Endothelial cell (in vitro differentiated cells): Measurements from ENCODE around the gene MET. TPM values are rescaled to one million over a fixed set of nuclear protein-coding genes. Genes with fewer than 3 reads are reported as not detected.
A peak's percentile ranks its signal among the peaks of the same experiment; 100 is the strongest.

ENCODE experiments used
- DNase-seq: peaks from one replicate; pipeline ENCODE4 v3.0.0; 2021; ENCODE audit warnings: low spot score
- H3K27ac Mint-ChIP-seq: one replicate; pipeline ENCODE4 v1.8.0; 2021; ENCODE audit warnings: mixed read lengths, inconsistent platforms; ENCODE audit not compliant: unreplicated experiment
- H3K27me3 Mint-ChIP-seq: one replicate; pipeline ENCODE4 v1.8.0; 2021; ENCODE audit warnings: mild to moderate bottlenecking, moderate library complexity, mixed read lengths, inconsistent platforms; ENCODE audit not compliant: unreplicated experiment
- H3K36me3 Mint-ChIP-seq: one replicate; pipeline ENCODE4 v1.8.0; 2021; ENCODE audit warnings: mild to moderate bottlenecking, low read depth, mixed read lengths, inconsistent platforms; ENCODE audit not compliant: unreplicated experiment
- H3K4me1 Mint-ChIP-seq: one replicate; pipeline ENCODE4 v1.8.0; 2021; ENCODE audit warnings: mild to moderate bottlenecking, mixed read lengths, inconsistent platforms; ENCODE audit not compliant: unreplicated experiment
- H3K4me3 Mint-ChIP-seq: one replicate; pipeline ENCODE4 v1.8.0; 2021; ENCODE audit warnings: mild to moderate bottlenecking, mixed read lengths, inconsistent platforms; ENCODE audit not compliant: unreplicated experiment
- H3K9me3 Mint-ChIP-seq: one replicate; pipeline ENCODE4 v1.8.0; 2021; ENCODE audit warnings: mixed read lengths, inconsistent platforms; ENCODE audit not compliant: unreplicated experiment
- total RNA-seq: library from RNA; stranded (reverse); fragmentation: NEBNext Ultra II Directional; extraction: Animal tissue kit (Norgen Biotek cat#: 25700); gene quantifications from one replicate; pipeline ENCODE4 v1.2.1, GENCODE V29; 2021; ENCODE audit not compliant: unreplicated experiment
- TF ChIP-seq, protein P1 (sequence below): fragments of 200-600 bp; sonication (generic); IDR thresholded peaks from one replicate; pipeline ENCODE4 v1.5.0; 2021; ENCODE audit warnings: antibody characterized with exemption; ENCODE audit not compliant: unreplicated experiment

The MET gene
- total RNA-seq, 1 donor from 2014 or later = 35.1 TPM

DNA sequence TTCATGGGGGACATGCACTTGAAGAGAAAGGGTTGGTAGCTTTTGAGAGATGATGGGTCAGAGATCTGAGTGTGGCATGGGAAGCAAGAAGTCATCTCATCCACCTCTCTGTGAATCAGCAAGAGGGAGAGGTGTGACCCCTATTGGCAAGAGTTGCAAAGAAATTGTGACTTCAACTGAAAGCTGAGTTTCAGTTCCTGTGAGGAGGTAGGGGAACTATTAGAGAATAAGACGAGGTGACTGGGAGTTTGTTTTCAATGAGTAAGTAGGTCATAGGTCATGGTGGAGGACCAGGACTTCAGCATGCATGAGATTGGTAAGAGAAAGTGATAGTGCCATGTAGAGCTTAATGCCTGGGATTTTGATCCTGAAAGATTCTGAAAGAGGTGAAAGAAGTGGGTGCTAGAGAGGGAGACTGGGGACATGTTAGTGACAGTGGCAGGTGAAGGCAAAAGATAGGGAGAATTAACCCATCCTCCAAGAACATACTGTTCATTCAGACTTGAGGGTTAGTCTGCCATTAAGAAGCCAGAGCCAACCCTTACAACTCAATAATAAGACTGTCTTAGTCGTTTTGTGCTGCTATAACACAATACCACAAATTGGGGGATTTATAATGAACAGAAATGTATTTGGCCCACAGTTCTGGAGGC, 114.9 kb downstream of the MET start:
- no peak overlapping the region for H3K4me3 Mint-ChIP-seq
- H3K9me3 Mint-ChIP-seq = no peaks in the 10 kb centered on the region
- peak; percentile 18 for DNase-seq
- TF ChIP-seq, protein P1, sequence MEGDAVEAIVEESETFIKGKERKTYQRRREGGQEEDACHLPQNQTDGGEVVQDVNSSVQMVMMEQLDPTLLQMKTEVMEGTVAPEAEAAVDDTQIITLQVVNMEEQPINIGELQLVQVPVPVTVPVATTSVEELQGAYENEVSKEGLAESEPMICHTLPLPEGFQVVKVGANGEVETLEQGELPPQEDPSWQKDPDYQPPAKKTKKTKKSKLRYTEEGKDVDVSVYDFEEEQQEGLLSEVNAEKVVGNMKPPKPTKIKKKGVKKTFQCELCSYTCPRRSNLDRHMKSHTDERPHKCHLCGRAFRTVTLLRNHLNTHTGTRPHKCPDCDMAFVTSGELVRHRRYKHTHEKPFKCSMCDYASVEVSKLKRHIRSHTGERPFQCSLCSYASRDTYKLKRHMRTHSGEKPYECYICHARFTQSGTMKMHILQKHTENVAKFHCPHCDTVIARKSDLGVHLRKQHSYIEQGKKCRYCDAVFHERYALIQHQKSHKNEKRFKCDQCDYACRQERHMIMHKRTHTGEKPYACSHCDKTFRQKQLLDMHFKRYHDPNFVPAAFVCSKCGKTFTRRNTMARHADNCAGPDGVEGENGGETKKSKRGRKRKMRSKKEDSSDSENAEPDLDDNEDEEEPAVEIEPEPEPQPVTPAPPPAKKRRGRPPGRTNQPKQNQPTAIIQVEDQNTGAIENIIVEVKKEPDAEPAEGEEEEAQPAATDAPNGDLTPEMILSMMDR = no peak
- H3K4me1 Mint-ChIP-seq = peaks cover 9% of the 10 kb centered on the region
- H3K27me3 Mint-ChIP-seq = peaks cover 3% of the 10 kb centered on the region
- H3K27ac Mint-ChIP-seq = no peak overlapping the region
- H3K36me3 Mint-ChIP-seq = peaks cover 7% of the 10 kb centered on the region

- DNase-seq = no peak
- H3K4me1 Mint-ChIP-seq = peaks cover 16% of the 10 kb centered on the region
- H3K9me3 Mint-ChIP-seq = no peaks in the 10 kb centered on the region
- H3K27me3 Mint-ChIP-seq = peaks cover 3% of the 10 kb centered on the region
- H3K4me3 Mint-ChIP-seq = no peak overlapping the region
- TF ChIP-seq, protein P1 = no peak
- no peak overlapping the region for H3K27ac Mint-ChIP-seq
- peaks cover 7% of the 10 kb centered on the region for H3K36me3 Mint-ChIP-seq
Observed at GRCh38 chr7:116787881-116788280, 115.9 kb downstream of the MET start.

- Mint-ChIP-seq H3K36me3 (peaks cover 7% of the 10 kb centered on the region), H3K4me1 (peaks cover 16% of the 10 kb centered on the region), H3K4me3 (no peak overlapping the region), H3K9me3 (no peaks in the 10 kb centered on the region), H3K27ac (peak overlapping the region; percentile 6), H3K27me3 (peaks cover 3% of the 10 kb centered on the region)
- no peak for DNase-seq
- TF ChIP-seq, protein P1 = no peak
Observed at GRCh38 chr7:116788572-116789197, 116.7 kb downstream of the MET start.

DNA sequence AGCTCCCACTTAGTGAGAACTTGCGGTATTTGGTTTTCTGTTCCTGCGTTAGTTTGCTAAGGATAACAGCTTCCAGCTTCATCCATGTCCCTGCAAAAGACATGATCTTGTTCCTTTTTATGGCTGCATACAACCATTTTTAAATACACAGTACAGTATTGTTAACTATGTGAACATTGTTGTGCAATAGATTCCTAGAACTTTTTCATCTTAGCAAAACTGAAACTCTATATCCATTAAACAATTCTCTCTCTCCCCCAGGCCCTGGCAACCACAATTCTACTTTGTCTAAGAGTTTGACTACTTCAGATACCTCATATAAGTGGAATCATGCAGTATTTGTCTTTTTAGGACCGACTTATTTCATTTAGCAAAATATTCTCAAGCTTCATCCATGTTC, 118.0 kb downstream of the MET start:
- peaks cover 7% of the 10 kb centered on the region for H3K36me3 Mint-ChIP-seq
- no peak overlapping the region for H3K27ac Mint-ChIP-seq
- no peaks in the 10 kb centered on the region for H3K9me3 Mint-ChIP-seq
- no peak overlapping the region for H3K4me3 Mint-ChIP-seq
- TF ChIP-seq, protein P1 = no peak
- DNase-seq = no peak
- H3K4me1 Mint-ChIP-seq = peaks cover 24% of the 10 kb centered on the region
- H3K27me3 Mint-ChIP-seq = peaks cover 3% of the 10 kb centered on the region

DNA sequence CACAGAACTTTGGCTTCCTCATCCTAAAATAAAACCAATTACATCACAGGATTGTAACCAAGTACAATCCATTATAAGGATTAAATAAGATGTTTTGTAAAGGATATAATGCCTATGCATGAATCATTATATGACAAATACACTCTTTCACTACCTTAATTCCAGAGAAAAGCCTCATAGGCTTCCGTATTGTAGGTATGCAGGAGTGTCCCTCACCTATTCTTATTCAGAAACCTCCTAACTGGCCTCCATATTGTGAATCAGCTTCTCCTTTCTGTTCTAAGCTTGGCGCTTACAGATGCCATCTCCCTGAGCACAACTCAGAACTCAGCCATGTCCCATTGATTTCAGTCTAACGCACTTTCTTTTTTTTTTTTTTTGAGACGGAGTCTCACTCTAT, 120.8 kb downstream of the MET start:
- no peak for DNase-seq
- Mint-ChIP-seq H3K4me3 (no peak overlapping the region), H3K36me3 (peaks cover 12% of the 10 kb centered on the region), H3K27ac (no peak overlapping the region), H3K27me3 (peaks cover 3% of the 10 kb centered on the region), H3K4me1 (peaks cover 24% of the 10 kb centered on the region), H3K9me3 (no peaks in the 10 kb centered on the region)
- TF ChIP-seq, protein P1 = no peak
